Astrocyte of the cerebellum (primary cell): ENCODE results near the gene UBE2E2.

Source experiments
- DNase-seq: peaks from one replicate; pipeline ENCODE4 v3.0.0-alpha.2; 2011; ENCODE audit warnings: low read depth
- H3K4me3 ChIP-seq: 2 replicates; pipeline ENCODE4 v1.5.1; 2011; ENCODE audit warnings: mild to moderate bottlenecking, low read depth, low read length, moderate library complexity
- CTCF ChIP-seq: IDR thresholded peaks from 2 replicates; pipeline ENCODE4 v1.5.1; 2012; ENCODE audit warnings: low read length, low read depth, moderate library complexity, mild to moderate bottlenecking; ENCODE audit errors: missing control alignments
- in situ Hi-C: cut with HindIII; loops from 2 replicates; pipeline ENCODE4 v1.10.0; 2017; ENCODE audit warnings: low sequenced_read_pairs

The UBE2E2 gene

DNA sequence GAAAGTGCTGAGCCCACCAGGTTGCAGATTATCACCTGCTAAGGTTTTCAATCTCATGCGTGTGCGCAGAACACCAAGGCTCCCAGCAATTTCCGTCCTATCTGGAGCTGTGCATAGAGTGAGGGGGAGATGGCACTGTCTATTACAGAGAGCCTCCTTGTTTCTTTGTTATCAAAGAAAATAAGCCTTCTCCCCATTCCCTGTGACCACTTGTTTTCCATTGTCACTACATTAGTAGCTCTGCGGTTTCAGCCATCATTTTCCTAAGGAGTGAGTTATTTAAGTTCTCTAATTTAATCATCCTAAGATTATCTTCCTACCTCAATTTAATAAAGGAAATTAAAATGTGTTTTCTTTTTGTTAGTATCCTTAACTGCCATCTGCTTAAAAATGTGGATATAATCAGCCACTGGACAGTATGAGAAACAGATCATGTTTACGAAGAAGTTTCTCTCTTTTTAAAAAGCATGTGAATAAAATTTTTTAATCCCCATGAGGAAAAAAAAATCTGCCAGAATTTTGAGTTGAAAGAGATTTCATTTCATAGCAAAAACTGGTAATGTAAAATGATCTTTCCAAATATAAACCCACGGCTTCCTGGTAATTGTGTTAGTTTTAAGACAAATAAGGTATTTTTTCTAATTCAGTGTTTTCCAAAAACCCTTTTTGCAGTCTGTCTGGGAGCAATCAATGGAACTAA is 430.3 kb downstream of the UBE2E2 start:
- DNase-seq: no peak
- no peak overlapping the region for H3K4me3 ChIP-seq
- no peak for TF ChIP-seq CTCF
- in situ Hi-C loops: no loop called here

GRCh38 chr3:23637339-23637738 is 434.2 kb downstream of the UBE2E2 start:
- TF ChIP-seq CTCF: no peak
- H3K4me3 ChIP-seq: no peak overlapping the region
- DNase-seq: no peak
- in situ Hi-C loops: no loop called here

DNA sequence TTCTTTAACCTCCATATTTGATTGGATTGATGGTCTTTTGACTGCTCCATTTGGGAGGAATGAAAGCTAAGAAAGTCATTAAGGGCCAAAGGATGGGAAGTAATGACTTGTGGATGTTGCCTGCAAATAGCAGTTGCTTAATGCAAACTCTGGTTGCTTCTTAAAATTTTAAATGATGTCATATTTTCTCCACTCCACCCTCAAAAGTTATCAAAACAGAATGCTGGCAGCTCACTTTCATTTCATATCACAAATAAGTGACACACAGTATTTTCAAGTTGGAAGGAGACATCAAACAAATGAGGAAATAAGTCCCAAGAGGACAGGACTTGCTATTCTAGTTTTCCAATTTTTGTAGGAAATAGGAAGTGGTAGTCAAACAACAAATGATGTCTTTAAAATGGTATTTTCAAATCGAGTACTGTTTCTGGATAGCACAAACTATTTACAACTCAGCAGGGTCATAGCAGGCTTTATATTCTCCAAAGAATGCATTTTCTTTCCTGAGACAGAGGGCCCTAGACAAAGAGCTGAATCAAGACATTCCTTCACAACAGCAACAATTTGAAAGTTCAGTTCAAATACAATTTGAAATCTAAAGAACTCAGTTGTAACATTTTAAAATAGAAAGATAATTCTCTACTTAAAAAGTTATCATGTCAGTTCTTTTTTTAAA is 437.5 kb downstream of the UBE2E2 start:
- no peak for DNase-seq
- in situ Hi-C loops: no loop called here
- H3K4me3 ChIP-seq: no peak overlapping the region
- no peak for TF ChIP-seq CTCF
